Measurements from ENCODE around the gene CELSR1.

DNA sequence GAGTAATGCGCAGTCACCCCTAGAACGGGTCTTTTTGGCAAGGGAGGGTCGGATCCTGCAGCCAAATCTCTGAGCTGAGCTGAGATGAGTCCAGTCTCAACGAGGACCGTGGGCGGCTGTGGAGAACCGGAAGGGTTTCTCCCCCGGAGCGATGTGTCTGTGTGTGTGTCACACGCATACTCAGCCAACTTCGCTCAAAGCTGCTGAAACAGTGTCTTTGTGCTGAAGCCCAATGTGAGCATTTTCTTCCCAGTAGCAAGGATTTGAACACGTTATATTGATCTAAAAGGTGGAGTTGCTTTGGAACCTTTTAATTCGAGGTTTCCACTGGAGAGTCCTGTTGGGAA is 1.4 kb upstream of the CELSR1 start:
- TF ChIP-seq, protein P1, sequence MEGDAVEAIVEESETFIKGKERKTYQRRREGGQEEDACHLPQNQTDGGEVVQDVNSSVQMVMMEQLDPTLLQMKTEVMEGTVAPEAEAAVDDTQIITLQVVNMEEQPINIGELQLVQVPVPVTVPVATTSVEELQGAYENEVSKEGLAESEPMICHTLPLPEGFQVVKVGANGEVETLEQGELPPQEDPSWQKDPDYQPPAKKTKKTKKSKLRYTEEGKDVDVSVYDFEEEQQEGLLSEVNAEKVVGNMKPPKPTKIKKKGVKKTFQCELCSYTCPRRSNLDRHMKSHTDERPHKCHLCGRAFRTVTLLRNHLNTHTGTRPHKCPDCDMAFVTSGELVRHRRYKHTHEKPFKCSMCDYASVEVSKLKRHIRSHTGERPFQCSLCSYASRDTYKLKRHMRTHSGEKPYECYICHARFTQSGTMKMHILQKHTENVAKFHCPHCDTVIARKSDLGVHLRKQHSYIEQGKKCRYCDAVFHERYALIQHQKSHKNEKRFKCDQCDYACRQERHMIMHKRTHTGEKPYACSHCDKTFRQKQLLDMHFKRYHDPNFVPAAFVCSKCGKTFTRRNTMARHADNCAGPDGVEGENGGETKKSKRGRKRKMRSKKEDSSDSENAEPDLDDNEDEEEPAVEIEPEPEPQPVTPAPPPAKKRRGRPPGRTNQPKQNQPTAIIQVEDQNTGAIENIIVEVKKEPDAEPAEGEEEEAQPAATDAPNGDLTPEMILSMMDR (conservative IDR thresholded peaks at IDR 0.05 in 1 of 2, IDR thresholded peaks at IDR 0.05 in 1 of 2; ENCODE audit: low read depth in 1 of 2, low read length in 2 of 2), result no peak
- TF ChIP-seq EZH2 (IDR thresholded peaks at IDR 0.05; ENCODE audit: low read length, missing control alignments), result peak; percentile 67
